ENCODE results near the gene CPA3. TPM values are rescaled to one million over a fixed set of nuclear protein-coding genes. Genes with fewer than 3 reads are reported as not detected.

CPA3 gene
- total RNA-seq, 1 experiment from 2014 or later: not detected

- TF ChIP-seq, protein P1, sequence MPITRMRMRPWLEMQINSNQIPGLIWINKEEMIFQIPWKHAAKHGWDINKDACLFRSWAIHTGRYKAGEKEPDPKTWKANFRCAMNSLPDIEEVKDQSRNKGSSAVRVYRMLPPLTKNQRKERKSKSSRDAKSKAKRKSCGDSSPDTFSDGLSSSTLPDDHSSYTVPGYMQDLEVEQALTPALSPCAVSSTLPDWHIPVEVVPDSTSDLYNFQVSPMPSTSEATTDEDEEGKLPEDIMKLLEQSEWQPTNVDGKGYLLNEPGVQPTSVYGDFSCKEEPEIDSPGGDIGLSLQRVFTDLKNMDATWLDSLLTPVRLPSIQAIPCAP (CRISPR knock-in tag; IDR thresholded peaks at IDR 0.05): no peak
- no peak for TF ChIP-seq EMX1 (CRISPR knock-in tag; IDR thresholded peaks at IDR 0.05)
Observed at GRCh38 chr3:148853076-148853475, 12.0 kb upstream of the CPA3 start (continued).

DNA sequence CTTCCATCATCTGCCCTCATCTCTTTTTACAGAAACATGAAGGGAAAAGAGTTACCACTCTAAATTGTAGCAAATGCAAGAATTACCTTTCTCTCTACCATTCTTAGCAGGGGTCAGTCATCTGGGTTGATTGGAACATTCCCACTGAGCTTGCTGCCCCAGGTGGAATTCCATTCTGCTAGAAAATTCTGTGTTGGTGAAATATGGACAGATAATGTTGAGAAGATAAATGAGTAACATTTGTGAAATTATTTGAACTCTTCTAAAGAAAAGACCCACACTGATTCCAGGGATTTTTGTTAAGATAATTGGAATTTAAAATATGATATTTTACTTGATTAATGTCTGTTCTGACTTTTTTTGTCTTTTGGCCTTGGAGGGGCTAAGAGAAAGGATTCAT lies 11.0 kb upstream of the CPA3 start:
- H3K27ac Mint-ChIP-seq: no peak overlapping the region
- POLR2A ChIA-PET: no interaction called here
- no peaks in the 10 kb centered on the region for H3K4me1 Mint-ChIP-seq
- DNase-seq (ENCODE audit: low spot score) (no peak), ATAC-seq (no peak)
- no peaks in the 10 kb centered on the region for H3K27me3 Mint-ChIP-seq (ENCODE audit: low read depth)
- CTCF ChIA-PET: interaction anchor here (1.6 to 1.8 kb wide), 2 partner anchors 26 to 135 kb away, joined by 4 read pairs; no protein-coding TSS in a partner anchor
- no peaks in the 10 kb centered on the region for H3K36me3 Mint-ChIP-seq
- no peak overlapping the region for H3K4me3 Mint-ChIP-seq
- no peaks in the 10 kb centered on the region for H3K9me3 Mint-ChIP-seq
- no peak for TF ChIP-seq PRRX2 (CRISPR knock-in tag; IDR thresholded peaks at IDR 0.05)
- TF ChIP-seq USF2 (CRISPR knock-in tag; IDR thresholded peaks at IDR 0.05): no peak
- TF ChIP-seq TCF7 (CRISPR knock-in tag; IDR thresholded peaks at IDR 0.05; ENCODE audit: low read depth): no peak
- no peak for TF ChIP-seq SMAD3 (CRISPR knock-in tag; IDR thresholded peaks at IDR 0.05; ENCODE audit: borderline replicate concordance)
- TF ChIP-seq, protein P2, sequence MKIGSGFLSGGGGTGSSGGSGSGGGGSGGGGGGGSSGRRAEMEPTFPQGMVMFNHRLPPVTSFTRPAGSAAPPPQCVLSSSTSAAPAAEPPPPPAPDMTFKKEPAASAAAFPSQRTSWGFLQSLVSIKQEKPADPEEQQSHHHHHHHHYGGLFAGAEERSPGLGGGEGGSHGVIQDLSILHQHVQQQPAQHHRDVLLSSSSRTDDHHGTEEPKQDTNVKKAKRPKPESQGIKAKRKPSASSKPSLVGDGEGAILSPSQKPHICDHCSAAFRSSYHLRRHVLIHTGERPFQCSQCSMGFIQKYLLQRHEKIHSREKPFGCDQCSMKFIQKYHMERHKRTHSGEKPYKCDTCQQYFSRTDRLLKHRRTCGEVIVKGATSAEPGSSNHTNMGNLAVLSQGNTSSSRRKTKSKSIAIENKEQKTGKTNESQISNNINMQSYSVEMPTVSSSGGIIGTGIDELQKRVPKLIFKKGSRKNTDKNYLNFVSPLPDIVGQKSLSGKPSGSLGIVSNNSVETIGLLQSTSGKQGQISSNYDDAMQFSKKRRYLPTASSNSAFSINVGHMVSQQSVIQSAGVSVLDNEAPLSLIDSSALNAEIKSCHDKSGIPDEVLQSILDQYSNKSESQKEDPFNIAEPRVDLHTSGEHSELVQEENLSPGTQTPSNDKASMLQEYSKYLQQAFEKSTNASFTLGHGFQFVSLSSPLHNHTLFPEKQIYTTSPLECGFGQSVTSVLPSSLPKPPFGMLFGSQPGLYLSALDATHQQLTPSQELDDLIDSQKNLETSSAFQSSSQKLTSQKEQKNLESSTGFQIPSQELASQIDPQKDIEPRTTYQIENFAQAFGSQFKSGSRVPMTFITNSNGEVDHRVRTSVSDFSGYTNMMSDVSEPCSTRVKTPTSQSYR (CRISPR knock-in tag; IDR thresholded peaks at IDR 0.05): no peak
- TF ChIP-seq, protein P3, sequence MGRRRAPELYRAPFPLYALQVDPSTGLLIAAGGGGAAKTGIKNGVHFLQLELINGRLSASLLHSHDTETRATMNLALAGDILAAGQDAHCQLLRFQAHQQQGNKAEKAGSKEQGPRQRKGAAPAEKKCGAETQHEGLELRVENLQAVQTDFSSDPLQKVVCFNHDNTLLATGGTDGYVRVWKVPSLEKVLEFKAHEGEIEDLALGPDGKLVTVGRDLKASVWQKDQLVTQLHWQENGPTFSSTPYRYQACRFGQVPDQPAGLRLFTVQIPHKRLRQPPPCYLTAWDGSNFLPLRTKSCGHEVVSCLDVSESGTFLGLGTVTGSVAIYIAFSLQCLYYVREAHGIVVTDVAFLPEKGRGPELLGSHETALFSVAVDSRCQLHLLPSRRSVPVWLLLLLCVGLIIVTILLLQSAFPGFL (CRISPR knock-in tag; IDR thresholded peaks at IDR 0.05; ENCODE audit: borderline replicate concordance): no peak
- TF ChIP-seq CBFB (CRISPR knock-in tag; IDR thresholded peaks at IDR 0.05; ENCODE audit: low read depth): no peak
- TF ChIP-seq GRHL2 (CRISPR knock-in tag; IDR thresholded peaks at IDR 0.05; ENCODE audit: insufficient replicate concordance, severe bottlenecking): no peak
- TF ChIP-seq, protein P4, sequence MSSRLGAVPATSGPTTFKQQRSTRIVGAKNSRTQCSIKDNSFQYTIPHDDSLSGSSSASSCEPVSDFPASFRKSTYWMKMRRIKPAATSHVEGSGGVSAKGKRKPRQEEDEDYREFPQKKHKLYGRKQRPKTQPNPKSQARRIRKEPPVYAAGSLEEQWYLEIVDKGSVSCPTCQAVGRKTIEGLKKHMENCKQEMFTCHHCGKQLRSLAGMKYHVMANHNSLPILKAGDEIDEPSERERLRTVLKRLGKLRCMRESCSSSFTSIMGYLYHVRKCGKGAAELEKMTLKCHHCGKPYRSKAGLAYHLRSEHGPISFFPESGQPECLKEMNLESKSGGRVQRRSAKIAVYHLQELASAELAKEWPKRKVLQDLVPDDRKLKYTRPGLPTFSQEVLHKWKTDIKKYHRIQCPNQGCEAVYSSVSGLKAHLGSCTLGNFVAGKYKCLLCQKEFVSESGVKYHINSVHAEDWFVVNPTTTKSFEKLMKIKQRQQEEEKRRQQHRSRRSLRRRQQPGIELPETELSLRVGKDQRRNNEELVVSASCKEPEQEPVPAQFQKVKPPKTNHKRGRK (CRISPR knock-in tag; IDR thresholded peaks at IDR 0.05; ENCODE audit: borderline replicate concordance): no peak
- TF ChIP-seq ESRRA (CRISPR knock-in tag; IDR thresholded peaks at IDR 0.05; ENCODE audit: borderline replicate concordance): no peak
- TF ChIP-seq ZSCAN18 (CRISPR knock-in tag; IDR thresholded peaks at IDR 0.05): no peak

- Mint-ChIP-seq H3K4me1 (no peaks in the 10 kb centered on the region), H3K4me3 (no peak overlapping the region), H3K27me3 (ENCODE audit: low read depth) (no peaks in the 10 kb centered on the region), H3K27ac (no peak overlapping the region), H3K9me3 (no peaks in the 10 kb centered on the region), H3K36me3 (no peaks in the 10 kb centered on the region)
- ATAC-seq: no peak
- DNase-seq (ENCODE audit: low spot score): no peak
- ChIA-PET CTCF (no interaction called here), POLR2A (interaction anchor here (0.6 kb wide), 1 partner anchor 109 kb away, joined by 3 read pairs; no protein-coding TSS in a partner anchor)
- TF ChIP-seq, protein P5, sequence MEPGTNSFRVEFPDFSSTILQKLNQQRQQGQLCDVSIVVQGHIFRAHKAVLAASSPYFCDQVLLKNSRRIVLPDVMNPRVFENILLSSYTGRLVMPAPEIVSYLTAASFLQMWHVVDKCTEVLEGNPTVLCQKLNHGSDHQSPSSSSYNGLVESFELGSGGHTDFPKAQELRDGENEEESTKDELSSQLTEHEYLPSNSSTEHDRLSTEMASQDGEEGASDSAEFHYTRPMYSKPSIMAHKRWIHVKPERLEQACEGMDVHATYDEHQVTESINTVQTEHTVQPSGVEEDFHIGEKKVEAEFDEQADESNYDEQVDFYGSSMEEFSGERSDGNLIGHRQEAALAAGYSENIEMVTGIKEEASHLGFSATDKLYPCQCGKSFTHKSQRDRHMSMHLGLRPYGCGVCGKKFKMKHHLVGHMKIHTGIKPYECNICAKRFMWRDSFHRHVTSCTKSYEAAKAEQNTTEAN (CRISPR knock-in tag; IDR thresholded peaks at IDR 0.05): no peak
- TF ChIP-seq MXD4 (CRISPR knock-in tag; IDR thresholded peaks at IDR 0.05; ENCODE audit: borderline replicate concordance) (no peak), CREM (CRISPR knock-in tag; IDR thresholded peaks at IDR 0.05) (no peak), FOXK1 (CRISPR knock-in tag; IDR thresholded peaks at IDR 0.05) (no peak)
- TF ChIP-seq, protein P6, sequence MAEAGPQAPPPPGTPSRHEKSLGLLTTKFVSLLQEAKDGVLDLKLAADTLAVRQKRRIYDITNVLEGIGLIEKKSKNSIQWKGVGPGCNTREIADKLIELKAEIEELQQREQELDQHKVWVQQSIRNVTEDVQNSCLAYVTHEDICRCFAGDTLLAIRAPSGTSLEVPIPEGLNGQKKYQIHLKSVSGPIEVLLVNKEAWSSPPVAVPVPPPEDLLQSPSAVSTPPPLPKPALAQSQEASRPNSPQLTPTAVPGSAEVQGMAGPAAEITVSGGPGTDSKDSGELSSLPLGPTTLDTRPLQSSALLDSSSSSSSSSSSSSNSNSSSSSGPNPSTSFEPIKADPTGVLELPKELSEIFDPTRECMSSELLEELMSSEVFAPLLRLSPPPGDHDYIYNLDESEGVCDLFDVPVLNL (CRISPR knock-in tag; IDR thresholded peaks at IDR 0.05; ENCODE audit: borderline replicate concordance, low read depth): no peak
- TF ChIP-seq, protein P7, sequence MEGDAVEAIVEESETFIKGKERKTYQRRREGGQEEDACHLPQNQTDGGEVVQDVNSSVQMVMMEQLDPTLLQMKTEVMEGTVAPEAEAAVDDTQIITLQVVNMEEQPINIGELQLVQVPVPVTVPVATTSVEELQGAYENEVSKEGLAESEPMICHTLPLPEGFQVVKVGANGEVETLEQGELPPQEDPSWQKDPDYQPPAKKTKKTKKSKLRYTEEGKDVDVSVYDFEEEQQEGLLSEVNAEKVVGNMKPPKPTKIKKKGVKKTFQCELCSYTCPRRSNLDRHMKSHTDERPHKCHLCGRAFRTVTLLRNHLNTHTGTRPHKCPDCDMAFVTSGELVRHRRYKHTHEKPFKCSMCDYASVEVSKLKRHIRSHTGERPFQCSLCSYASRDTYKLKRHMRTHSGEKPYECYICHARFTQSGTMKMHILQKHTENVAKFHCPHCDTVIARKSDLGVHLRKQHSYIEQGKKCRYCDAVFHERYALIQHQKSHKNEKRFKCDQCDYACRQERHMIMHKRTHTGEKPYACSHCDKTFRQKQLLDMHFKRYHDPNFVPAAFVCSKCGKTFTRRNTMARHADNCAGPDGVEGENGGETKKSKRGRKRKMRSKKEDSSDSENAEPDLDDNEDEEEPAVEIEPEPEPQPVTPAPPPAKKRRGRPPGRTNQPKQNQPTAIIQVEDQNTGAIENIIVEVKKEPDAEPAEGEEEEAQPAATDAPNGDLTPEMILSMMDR (IDR thresholded peaks at IDR 0.05): no peak
- TF ChIP-seq, protein P8, sequence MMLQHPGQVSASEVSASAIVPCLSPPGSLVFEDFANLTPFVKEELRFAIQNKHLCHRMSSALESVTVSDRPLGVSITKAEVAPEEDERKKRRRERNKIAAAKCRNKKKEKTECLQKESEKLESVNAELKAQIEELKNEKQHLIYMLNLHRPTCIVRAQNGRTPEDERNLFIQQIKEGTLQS (CRISPR knock-in tag; conservative IDR thresholded peaks at IDR 0.05): no peak
Observed at GRCh38 chr3:148856384-148856783, 8.7 kb upstream of the CPA3 start.
